B cell (primary cell): ENCODE measurements around the gene RPLP1. TPM values are rescaled to one million over a fixed set of nuclear protein-coding genes. Genes with fewer than 3 reads are reported as not detected.

Experiments
- ATAC-seq: fragments of 200-7000 bp; cut with Tn5 transposase; one replicate; pipeline ENCODE4 v1.10.0; 2021; ENCODE audit warnings: low read depth, mild to moderate bottlenecking, moderate number of reproducible peaks, moderate library complexity
- CTCF ChIA-PET: fragments of 350-600 bp; sonication (Branson Sonifier 250); formaldehyde crosslinking; loops from one replicate; lab custom pipeline; 2021; ENCODE audit warnings: antibody characterized with exemption, inconsistent platforms; lab: Charles Lee
- POLR2A ChIA-PET: fragments of 350-600 bp; sonication (Branson Sonifier 250); formaldehyde crosslinking; loops from one replicate; lab custom pipeline; 2021; ENCODE audit warnings: antibody characterized with exemption; lab: Charles Lee
- DNase-seq: peaks from one replicate; pipeline ENCODE4 v3.0.0; 2013
- H2AFZ ChIP-seq: 2 replicates; pipeline ENCODE4 v1.6.1; 2012; ENCODE audit warnings: mild to moderate bottlenecking, low read depth, low read length; ENCODE audit not compliant: insufficient read depth, poor library complexity, severe bottlenecking
- H3K27ac ChIP-seq, 2 donors: 1 replicate in 1 of 2; 2 replicates in 1 of 2; pipeline ENCODE4 v1.5.1; 2012 to 2013; ENCODE audit warnings: low read length in 2 of 2, mild to moderate bottlenecking in 2 of 2, moderate library complexity in 1 of 2
- H3K27me3 ChIP-seq, 4 experiments: fragments of 200-600 bp in 1 of 4; sonication (generic) in 1 of 4; replicated peaks in 1 of 4; 1 replicate in 2 of 4; 2 replicates in 2 of 4; pipeline versions ENCODE4 v1.6.1 to v1.7.0; 2013 to 2016; ENCODE audit warnings: low read length in 3 of 4, mild to moderate bottlenecking in 2 of 4, mixed read lengths in 1 of 4, moderate library complexity in 1 of 4; ENCODE audit not compliant: insufficient read depth in 4 of 4, control insufficient read depth in 3 of 4; ENCODE audit errors: control extremely low read depth in 1 of 4
- H3K36me3 ChIP-seq, 2 experiments: replicated peaks in 1 of 2; 1 replicate in 1 of 2; 2 replicates in 1 of 2; pipeline versions ENCODE4 v1.6.1 to v1.7.1; 2013; ENCODE audit warnings: low read length in 1 of 2; ENCODE audit not compliant: insufficient read depth in 2 of 2, control insufficient read depth in 1 of 2; ENCODE audit errors: control extremely low read depth in 1 of 2, extremely low read depth in 1 of 2
- H3K4me1 ChIP-seq, 2 donors: fragments of 200-600 bp in 1 of 2; sonication (generic) in 1 of 2; 1 replicate in 1 of 2; 2 replicates in 1 of 2; pipeline versions ENCODE4 v1.5.1 to v1.6.1; 2013 to 2017; ENCODE audit warnings: low read length in 2 of 2; ENCODE audit not compliant: control insufficient read depth in 2 of 2, insufficient read depth in 2 of 2
- H3K4me2 ChIP-seq: replicated peaks from 2 replicates; pipeline ENCODE3; 2012; ENCODE audit warnings: mild to moderate bottlenecking, low read depth, low read length; ENCODE audit not compliant: poor library complexity, severe bottlenecking
- H3K4me3 ChIP-seq, 5 experiments: fragments of 200-600 bp in 1 of 5; sonication (generic) in 1 of 5; 1 replicate in 3 of 5; 2 replicates in 2 of 5; pipeline versions ENCODE4 v1.5.1 to v1.7.0; 2011 to 2016; ENCODE audit warnings: low read length in 4 of 5, mild to moderate bottlenecking in 4 of 5, low read depth in 2 of 5, control low read depth in 1 of 5, moderate library complexity in 1 of 5; ENCODE audit not compliant: insufficient read depth in 1 of 5; ENCODE audit errors: control extremely low read depth in 1 of 5, extremely low read depth in 1 of 5
- H3K79me2 ChIP-seq: fragments of 200-600 bp; sonication (generic); one replicate; pipeline ENCODE4 v1.6.0; 2016; ENCODE audit warnings: low read length; ENCODE audit not compliant: control insufficient read depth, insufficient read depth
- H3K9ac ChIP-seq: fragments of 200-600 bp; sonication (generic); 2 replicates; pipeline ENCODE4 v1.6.1; 2017; ENCODE audit warnings: mild to moderate bottlenecking, low read length, moderate library complexity
- H3K9me3 ChIP-seq, 3 donors: one replicate each; pipeline versions ENCODE4 v1.6.1 to v1.7.1; 2013; ENCODE audit warnings: low read length in 2 of 3; ENCODE audit not compliant: control insufficient read depth in 2 of 3, insufficient read depth in 1 of 3; ENCODE audit errors: control extremely low read depth in 1 of 3
- H4K20me1 ChIP-seq: 2 replicates; pipeline ENCODE4 v1.6.0; 2012; ENCODE audit warnings: mild to moderate bottlenecking, low read length; ENCODE audit not compliant: insufficient read depth, control insufficient read depth, poor library complexity, severe bottlenecking
- H3K27ac Mint-ChIP-seq: one replicate; pipeline ENCODE4 v1.8.0; 2021; ENCODE audit warnings: mixed read lengths
- H3K27me3 Mint-ChIP-seq: one replicate; pipeline ENCODE4 v1.8.0; 2021; ENCODE audit warnings: mixed read lengths
- H3K4me1 Mint-ChIP-seq: one replicate; pipeline ENCODE4 v1.8.0; 2021; ENCODE audit warnings: mixed read lengths
- H3K4me3 Mint-ChIP-seq: one replicate; pipeline ENCODE4 v1.8.0; 2021; ENCODE audit warnings: mixed read lengths
- H3K9me3 Mint-ChIP-seq: one replicate; pipeline ENCODE4 v1.8.0; 2022; ENCODE audit warnings: mixed read lengths; ENCODE audit not compliant: insufficient read depth
- EZH2 ChIP-seq: IDR thresholded peaks from 2 replicates; pipeline ENCODE4 v1.6.1; 2012; ENCODE audit warnings: borderline replicate concordance, low read depth, mild to moderate bottlenecking, moderate library complexity, low read length; ENCODE audit not compliant: insufficient read depth, poor library complexity, severe bottlenecking
- WGBS: methylation state at CpG from one replicate; pipeline ENCODE4 v1.1.5; 2013; ENCODE audit warnings: missing lambda C conversion rate; ENCODE audit not compliant: insufficient coverage; 5-methylcytosine and 5-hydroxymethylcytosine counted together
- intact Hi-C: fragments of 100-400 bp; cut with micrococcal nuclease; formaldehyde crosslinking; loops from one replicate; pipeline ENCODE4 v1.10.0; 2022
- polyA plus RNA-seq: library from polyadenylated mRNA; depleted of rRNA; stranded (reverse); fragments of >200 nt; gene quantifications from 2 replicates; pipeline ENCODE4 v1.2.3, GENCODE V29; 2012
- total RNA-seq, 2 donors: library from RNA; stranded (reverse); fragments of 120-200 nt in 1 of 2; gene quantifications; 1 replicate in 1 of 2; 2 replicates in 1 of 2; pipeline versions ENCODE4 v1.2.3 to v1.2.4, GENCODE V29; 2013 to 2022
- TF ChIP-seq, protein P1 (sequence below): fragments of 200-600 bp; IDR thresholded peaks from one replicate; pipeline ENCODE4 v1.8.0; 2022; ENCODE audit warnings: antibody characterized with exemption, mild to moderate bottlenecking

The RPLP1 gene
- total and polyA plus RNA-seq, 2 donors (not counting 1 experiment from before 2014, with no cell fraction given), result 2,373 to 2,470 TPM

DNA sequence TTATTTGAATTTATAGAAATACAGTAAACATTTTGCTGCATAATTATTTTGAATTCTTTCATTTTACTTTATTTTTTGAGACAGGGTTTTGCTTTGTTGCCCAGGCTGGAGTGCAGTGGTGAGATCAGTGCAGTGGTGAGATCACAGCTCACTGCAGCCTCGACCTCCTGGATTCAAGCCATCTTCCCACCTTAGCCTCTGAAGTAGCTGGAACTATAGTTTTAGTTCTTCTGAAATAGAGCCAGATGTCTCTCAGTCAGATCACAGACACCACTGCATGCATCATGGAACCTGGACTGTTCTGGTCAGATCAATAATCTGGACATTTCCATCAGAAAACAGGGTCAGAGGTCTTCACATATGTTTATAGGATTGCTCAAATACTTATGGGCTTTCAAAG lies 7.9 kb downstream of the RPLP1 start:
- Mint-ChIP-seq H3K27ac (no peak overlapping the region), H3K27me3 (no peaks in the 10 kb centered on the region), H3K4me3 (no peak overlapping the region), H3K4me1 (peaks cover 27% of the 10 kb centered on the region), H3K9me3 (no peaks in the 10 kb centered on the region)
- peaks cover 0 to 22% of the 10 kb centered on the region in 2 experiments for H3K36me3 ChIP-seq
- no peak overlapping the region for H3K27ac ChIP-seq
- ChIA-PET CTCF (interaction anchor here (0.5 kb wide), 1 partner anchor 11 kb away, joined by 4 read pairs; no protein-coding TSS in a partner anchor), POLR2A (no interaction called here)
- H2AFZ ChIP-seq, result no peak overlapping the region
- no peak overlapping the region for H3K9ac ChIP-seq
- H3K4me1 ChIP-seq, result peaks cover 11 to 16% of the 10 kb centered on the region in 2 donors
- H3K9me3 ChIP-seq, result no peaks in the 10 kb centered on the region
- H4K20me1 ChIP-seq, result peaks cover 12% of the 10 kb centered on the region
- peaks cover 10% of the 10 kb centered on the region for H3K79me2 ChIP-seq
- DNase-seq, result no peak
- TF ChIP-seq, protein P1, sequence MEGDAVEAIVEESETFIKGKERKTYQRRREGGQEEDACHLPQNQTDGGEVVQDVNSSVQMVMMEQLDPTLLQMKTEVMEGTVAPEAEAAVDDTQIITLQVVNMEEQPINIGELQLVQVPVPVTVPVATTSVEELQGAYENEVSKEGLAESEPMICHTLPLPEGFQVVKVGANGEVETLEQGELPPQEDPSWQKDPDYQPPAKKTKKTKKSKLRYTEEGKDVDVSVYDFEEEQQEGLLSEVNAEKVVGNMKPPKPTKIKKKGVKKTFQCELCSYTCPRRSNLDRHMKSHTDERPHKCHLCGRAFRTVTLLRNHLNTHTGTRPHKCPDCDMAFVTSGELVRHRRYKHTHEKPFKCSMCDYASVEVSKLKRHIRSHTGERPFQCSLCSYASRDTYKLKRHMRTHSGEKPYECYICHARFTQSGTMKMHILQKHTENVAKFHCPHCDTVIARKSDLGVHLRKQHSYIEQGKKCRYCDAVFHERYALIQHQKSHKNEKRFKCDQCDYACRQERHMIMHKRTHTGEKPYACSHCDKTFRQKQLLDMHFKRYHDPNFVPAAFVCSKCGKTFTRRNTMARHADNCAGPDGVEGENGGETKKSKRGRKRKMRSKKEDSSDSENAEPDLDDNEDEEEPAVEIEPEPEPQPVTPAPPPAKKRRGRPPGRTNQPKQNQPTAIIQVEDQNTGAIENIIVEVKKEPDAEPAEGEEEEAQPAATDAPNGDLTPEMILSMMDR, result no peak
- TF ChIP-seq EZH2, result no peak
- no peak for ATAC-seq
- H3K4me3 ChIP-seq, result no peak overlapping the region
- intact Hi-C loops, result loop anchor here (5.0 kb wide), 1 partner anchor 1017 kb away; no protein-coding TSS in a partner anchor
- H3K27me3 ChIP-seq, result no peaks in the 10 kb centered on the region
- no peak overlapping the region for H3K4me2 ChIP-seq
- WGBS, result no CpG with 5 or more reads among the region's 1 CpG

DNA sequence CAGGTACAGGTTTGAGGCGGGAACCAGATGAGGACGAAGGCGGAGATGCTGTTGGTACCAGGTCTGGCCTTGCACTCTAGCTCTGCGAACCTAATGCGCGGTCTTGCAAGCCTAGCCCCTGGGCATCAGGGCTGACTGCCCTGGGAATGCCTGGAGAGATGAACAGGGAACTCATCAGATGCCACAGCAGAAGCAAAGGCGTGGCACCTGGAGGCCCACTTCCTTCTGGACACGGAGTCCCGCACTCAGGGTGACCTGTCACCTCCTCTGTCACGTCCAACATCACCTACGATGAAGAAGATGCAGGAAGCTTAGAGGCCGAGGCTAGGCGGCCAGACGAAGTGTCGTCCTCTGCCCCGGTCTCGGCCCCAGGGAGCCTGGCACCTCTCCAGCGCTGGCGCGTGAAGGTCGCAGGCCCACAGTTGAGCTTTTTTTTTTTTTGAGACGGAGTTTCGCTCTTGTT lies 9.4 kb downstream of the RPLP1 start:
- peak overlapping the region; percentile 88 for H3K4me3 Mint-ChIP-seq
- peak overlapping the region; percentile 97 for H2AFZ ChIP-seq
- H3K4me1 Mint-ChIP-seq, result peaks cover 25% of the 10 kb centered on the region
- WGBS, result 55% methylated on average over 23 of the region's 23 CpGs
- peaks cover 10% of the 10 kb centered on the region for H3K79me2 ChIP-seq
- DNase-seq (peak; percentile 40), ATAC-seq (no peak)
- H3K27ac Mint-ChIP-seq, result peak overlapping the region; percentile 75
- H3K9me3 Mint-ChIP-seq, result no peaks in the 10 kb centered on the region
- CTCF ChIA-PET, result interaction anchor here (0.7 to 3.1 kb wide), 14 partner anchors 9 to 1264 kb away, joined by 3 to 42 read pairs (median 5); partner anchors contain the start of genes KIF23 and RPLP1
- TF ChIP-seq, protein P1, result no peak
- TF ChIP-seq EZH2, result no peak
- H3K4me3 ChIP-seq, result peak overlapping the region in 4 of 5 experiments; percentile 70 to 90 (median 78)
- H3K27me3 ChIP-seq, result no peaks in the 10 kb centered on the region
- H3K27ac ChIP-seq, result peak overlapping the region in 1 of 2 donors; percentile 77
- H3K4me2 ChIP-seq, result peak overlapping the region; percentile 94
- no peaks in the 10 kb centered on the region for H3K27me3 Mint-ChIP-seq
- intact Hi-C loops, result loop anchor here (1.0 to 5.0 kb wide), 3 partner anchors 10 to 1015 kb away; partner anchors contain the start of genes KIF23 and RPLP1
- peak overlapping the region; percentile 81 for H3K9ac ChIP-seq
- peaks cover 11 to 16% of the 10 kb centered on the region in 2 donors for H3K4me1 ChIP-seq
- H3K9me3 ChIP-seq, result no peaks in the 10 kb centered on the region
- POLR2A ChIA-PET, result interaction anchor here (0.7 to 3.8 kb wide), 3 partner anchors 9 to 1064 kb away, joined by 3 to 30 read pairs (median 4); partner anchors contain the start of gene RPLP1
- peaks cover 0 to 6% of the 10 kb centered on the region in 2 experiments for H3K36me3 ChIP-seq
- no peaks in the 10 kb centered on the region for H4K20me1 ChIP-seq
